GM19240 (cell line): ENCODE data around the gene STAC.
"Not testable (repeated sequence)": the region's sequence is repeated elsewhere in the genome, so short reads cannot be mapped to it uniquely, and the experiment has no call there.

ENCODE experiments used
- DNase-seq: peaks from one replicate; pipeline ENCODE4 v3.0.0; 2011; ENCODE audit warnings: low spot score; ENCODE audit not compliant: insufficient read length

STAC gene

DNA sequence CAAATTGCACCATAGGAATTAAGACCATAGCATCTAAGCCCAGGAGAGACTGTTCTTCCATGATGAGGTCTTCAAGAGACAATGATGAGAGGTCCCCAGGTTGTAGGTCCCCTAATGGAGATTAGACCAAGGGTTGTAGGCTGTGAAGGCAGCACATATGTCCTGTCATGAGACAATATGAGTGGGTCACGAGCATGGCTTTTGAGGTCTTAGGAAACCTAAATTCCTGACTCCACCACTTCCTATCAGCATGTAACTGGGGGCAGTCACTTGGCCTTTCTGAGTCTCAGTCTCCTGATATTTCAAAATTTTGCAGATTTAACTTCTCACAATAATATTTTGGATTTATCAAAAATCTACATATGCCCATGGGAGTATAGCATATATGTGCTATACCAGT lies 31.3 kb downstream of the STAC start:
- DNase-seq = no peak

DNA sequence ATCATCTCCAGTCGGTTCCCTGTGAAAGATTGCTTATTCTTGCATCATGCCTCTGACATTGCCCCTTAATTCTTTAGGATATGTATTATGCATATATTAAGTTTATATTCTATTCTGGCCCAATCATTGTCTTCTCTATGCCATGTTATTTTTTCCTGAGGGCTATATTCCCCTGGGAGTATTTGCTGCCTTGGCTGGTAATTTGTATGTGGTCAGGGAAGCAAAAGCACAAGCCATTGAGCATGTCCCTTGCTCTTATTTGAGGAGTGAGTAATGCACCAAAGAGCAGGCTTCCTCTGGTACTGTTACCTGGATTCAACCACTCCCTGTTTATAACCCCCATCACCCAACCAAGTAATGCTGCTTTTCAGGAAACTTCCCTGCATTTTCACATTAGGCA lies 36.3 kb downstream of the STAC start:
- DNase-seq = no peak

DNA sequence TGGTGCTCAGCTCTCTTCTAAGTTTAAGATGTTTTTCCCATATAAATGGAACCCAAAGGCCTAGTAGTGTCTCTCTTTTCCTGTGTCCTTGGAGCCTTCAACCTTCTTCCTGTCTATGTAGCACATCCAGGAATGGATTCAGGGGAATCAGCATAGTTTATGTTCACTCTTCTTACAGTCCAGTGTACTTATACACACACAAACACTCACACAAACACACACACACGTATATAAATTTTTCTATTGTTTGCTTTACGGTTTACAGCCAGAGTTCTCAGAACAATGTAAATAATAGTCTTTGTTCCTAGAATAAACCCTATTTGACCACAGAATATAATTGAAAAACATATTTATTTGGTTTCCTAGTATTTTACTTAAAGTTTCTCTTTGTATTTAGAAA lies 36.9 kb downstream of the STAC start:
- no peak for DNase-seq

DNA sequence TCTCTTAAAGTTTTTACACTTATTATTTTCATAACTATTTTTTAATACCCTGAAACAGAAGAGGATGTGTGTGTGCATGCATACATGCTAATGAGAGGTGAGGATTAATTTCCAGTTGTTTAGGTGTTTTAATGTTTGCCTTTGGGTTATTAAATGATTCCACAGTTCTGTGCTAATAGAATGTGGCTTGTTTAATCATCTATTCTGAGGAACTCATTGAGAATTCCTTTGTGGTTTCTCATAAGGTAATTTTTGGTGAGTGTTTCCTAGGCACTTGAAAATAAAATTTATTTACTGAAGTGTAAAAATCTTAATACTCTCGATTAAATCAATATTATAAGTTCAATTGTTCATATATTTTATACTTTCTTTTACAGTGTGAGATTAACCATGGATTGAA lies 38.0 kb downstream of the STAC start:
- DNase-seq = no peak

DNA sequence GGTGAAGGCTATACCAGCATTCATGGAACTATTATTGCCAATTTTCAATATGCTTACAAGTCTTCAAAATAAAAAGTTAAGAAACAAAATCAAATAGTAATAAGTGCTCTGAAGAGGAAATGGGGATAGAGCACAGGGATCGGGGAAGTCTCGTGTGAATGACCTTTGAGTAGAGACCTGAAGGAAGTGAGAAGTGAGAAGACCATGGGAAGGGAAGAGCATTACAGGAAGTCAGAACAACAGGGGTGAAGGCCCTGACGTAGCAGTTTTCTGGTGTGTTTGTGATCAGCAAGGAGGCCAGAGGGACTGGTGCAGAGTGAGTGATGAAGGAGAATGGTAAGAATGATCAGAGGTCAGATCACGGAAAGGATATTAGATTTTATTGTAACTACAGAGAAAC lies 48.1 kb downstream of the STAC start:
- no peak for DNase-seq

DNA sequence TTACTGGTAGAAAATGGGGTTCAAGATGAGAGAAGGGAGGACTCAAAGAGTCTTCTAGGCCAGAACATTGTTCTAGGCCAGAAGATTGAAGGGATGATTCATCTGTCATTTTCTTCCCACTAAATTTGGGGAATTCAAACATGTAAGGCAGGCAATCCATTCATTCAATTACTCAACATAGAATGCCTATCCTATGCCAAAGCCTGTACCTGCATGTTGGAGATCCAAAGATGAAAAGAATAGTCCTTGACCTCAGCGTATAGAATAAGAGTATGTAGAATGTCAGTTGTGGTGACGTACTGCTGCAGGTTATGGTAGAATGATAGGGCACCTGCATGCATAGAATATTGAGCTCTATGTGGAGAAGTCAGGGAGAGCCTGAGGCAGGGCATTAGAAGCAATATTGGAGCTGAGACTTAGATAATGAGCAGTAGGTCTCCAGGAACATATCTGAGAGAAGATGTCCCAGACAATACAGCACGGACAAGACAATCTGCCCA lies 49.7 kb downstream of the STAC start:
- DNase-seq = no peak

DNA sequence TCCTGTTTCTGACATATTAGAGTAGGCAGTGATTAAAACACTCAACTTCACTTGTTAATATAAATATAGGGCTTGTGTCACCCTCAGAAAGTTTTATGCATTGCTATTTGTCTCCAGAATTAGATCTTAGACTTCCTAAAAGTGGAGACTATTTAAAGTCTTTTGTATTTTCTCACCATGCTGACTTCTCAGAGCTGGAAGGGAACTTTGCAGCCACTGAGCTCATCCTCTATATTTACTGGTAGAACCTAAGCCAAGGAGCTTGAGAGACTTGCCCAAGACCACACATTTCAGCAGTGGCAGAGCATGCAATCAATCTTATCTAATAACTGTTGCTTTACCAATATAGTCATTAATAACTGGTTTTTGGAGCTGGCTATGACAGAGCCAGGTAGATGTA lies 53.2 kb downstream of the STAC start:
- DNase-seq = no peak

DNA sequence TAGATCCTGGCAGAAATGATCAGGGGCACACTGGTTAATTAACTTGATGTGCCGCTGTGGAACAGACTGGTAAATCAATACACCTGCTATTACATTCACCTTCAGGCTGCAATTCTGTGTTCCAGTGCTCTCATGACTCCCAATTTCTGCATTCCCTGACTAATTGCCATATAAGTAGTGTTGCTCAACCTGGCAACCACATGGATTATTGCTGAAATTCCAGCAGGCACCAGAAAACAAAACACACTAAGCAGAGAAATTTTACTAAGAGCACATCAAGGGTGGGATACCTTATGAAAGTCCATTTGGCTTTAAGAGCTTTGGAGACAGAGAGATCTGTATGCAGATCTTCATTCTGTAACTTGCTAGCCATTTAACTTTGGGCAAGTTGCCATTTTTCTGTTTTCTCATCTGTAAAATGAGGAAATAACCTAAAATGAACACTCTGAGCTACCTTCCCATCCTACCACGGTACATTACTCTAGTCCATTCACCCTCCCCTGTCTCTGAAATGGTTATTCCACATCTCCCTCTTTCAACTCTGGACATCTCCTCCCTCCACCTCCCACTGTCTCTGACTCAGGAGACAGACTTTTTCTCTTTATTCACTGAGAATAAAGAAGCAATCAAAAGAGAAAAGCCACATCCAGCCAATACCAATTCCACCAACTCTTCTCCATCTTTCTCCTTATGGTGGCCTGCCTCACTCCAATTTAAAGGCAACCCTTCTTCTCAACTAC lies 54.6 kb downstream of the STAC start:
- DNase-seq = no peak

DNA sequence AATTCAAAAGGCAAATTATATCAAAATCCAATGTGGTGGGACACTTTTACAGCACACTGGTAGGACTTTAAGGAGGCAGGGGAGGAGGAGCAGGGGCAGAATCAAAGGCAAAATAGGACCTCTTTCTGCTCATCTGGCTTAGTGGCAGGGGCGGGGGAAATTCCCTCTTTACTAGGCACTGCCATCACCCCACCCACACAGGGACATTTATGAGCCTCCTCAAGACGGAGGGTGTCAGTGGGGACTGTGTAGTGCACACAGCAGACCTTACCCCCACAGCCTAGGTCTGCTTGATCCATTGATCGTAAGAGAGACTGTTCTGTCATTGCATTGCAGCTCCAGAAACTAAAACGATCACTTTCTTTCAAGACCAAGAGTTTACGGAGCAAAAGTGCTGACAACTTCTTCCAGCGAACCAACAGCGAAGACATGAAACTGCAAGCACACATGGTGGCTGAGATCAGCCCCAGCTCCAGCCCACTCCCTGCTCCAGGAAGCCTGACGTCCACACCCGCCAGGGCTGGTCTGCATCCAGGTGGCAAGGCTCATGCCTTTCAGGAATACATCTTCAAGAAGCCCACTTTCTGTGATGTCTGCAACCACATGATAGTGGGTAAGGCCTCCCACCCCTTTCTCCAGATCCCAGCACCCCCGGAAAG lies 62.9 kb downstream of the STAC start:
- DNase-seq = no peak

DNA sequence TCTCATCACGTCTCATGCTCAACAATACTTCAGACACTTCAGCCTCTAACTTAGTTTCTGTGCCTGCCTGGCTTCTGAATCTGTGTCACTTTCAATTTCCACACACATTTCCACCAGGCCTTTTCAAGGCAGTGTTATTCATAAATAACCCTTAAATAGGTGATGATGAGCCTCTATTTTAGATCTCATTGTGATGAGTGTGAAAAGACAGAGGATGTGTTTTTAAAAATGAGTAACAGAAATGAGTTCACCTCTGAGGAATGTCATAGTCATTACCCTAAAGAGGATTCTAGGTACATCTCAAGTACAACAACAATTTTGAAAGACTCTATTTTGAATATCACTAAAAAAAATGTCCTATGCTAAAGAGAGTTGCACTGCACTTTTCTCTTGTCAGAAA lies 64.6 kb downstream of the STAC start:
- DNase-seq = no peak

DNA sequence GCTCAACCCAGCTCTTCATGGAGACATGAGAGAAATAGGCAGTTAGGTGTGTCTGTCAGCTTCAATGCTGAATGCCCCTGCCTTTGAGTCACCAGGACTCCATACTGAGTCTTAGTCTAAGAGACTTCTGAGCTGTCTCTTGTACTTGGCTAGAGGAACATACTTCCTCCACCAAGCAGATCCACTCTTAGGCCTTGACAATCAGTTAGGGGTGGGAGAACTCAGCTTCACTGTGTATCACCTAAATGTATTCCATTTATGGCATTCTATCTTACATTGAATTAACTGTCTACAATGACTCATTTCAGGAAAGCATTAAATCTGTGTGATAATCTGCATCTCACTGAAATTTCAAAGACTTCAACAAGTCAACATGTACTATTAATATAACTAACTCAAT lies 66.0 kb downstream of the STAC start:
- DNase-seq = no peak

DNA sequence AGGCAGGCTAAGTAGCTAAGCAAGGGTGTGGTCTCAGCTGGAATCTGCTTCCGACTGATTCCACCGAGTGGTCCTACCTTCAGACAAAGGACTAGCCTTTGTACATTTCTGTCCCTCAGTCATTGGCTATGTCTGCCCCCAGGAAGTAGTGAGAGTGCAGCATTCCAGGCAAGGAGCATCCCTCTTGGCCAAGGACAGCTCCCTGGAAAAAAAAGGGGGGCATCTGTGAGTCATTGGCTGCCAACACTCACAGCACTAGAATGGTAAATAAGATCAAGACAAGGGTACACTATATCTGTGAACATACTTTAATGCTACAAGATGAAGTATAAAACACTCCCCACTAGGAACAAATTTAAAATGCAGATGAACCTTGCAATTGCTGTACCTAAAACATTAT lies 66.8 kb downstream of the STAC start:
- no peak for DNase-seq

DNA sequence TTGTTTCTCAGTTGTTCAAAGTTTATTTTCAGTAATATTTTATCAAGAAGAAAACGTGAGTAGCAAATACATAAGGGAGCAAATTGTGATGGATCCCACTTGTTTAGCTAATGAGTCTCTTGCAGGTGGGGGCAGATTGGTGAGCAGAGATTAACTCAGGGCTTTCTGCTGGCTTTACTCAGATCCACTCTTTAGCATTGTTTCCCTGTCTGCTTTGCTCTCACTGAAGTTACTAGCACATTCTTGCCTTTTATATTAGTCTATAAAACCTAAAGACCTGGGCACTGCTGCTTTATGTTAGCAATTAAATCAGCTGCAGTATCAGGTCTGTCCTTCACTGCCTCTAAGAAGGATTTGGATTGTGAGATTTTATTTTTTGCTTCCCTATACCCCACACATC lies 71.5 kb downstream of the STAC start:
- no peak for DNase-seq

DNA sequence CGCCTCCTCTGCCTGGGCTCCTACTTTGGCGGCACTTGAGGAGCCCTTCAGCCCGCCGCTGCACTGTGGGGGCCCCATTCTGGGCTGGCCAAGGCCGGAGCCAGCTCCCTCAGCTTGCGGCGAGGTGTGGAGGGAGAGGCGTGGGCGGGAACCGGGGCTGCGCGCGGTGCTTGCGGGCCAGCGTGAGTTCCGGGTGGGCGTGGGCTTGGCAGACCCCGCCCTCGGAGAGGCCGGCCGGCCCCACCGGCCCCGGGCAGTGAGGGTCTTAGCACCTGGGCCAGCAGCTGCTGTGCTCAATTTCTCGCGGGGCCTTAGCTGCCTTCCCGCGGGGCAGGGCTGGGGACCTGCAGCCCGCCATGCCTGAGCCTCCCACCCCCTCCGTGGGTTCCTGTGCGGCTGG lies 72.9 kb downstream of the STAC start:
- not testable (repeated sequence) for DNase-seq

DNA sequence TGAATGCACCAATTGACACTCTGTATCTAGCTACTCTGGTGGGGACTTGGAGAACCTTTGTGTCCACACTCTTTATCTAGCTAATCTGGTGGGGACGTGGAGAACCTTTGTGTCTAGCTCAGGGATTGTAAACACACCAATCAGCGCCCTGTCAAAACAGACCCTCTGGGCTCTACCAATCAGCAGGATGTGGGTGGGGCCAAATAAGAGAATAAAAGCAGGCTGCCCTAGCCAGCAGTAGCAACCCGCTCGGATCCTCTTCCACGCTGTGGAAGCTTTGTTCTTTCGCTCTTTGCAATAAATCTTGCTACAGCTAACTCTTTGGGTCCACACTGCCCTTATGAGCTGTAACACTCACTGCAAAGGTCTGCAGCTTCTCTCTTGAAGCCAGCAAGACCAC lies 73.6 kb downstream of the STAC start:
- DNase-seq = not testable (repeated sequence)

DNA sequence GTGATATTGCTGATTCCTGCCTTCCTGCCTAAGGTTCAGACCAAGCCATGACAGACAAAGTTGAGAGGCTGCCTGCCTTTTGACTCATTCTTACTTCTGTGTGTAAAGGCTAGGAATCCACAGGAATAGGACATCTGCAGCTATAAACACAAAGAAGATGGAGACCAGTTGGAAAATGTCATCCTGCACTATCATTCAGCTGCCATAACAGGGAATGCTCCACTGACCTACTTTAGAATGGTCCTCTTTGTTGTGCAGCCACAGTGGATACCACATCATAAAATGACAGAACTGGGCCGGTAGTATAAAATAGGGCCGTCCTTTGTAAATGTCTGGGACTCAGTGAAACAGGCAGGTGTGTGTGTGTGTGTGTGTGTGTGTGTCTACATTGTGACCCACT lies 75.1 kb downstream of the STAC start:
- no peak for DNase-seq

DNA sequence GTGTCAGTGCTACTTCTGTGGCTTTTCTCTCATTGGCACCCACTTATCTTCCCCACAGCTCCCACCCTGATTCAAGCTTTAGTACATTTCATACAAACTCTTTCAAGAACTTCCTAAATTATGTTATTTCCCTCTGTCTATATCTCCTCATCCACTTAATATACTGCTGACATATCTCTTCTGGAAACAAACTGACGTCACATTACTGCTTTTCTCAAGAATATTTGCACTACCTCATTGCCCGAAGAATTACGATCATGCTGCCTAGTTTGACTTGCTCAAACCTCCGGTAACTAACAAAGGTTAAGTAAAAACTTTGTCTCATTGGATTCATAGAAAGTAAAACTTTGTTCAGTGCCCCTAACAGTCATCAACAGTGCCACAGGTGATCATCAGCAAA lies 76.5 kb downstream of the STAC start:
- no peak for DNase-seq

DNA sequence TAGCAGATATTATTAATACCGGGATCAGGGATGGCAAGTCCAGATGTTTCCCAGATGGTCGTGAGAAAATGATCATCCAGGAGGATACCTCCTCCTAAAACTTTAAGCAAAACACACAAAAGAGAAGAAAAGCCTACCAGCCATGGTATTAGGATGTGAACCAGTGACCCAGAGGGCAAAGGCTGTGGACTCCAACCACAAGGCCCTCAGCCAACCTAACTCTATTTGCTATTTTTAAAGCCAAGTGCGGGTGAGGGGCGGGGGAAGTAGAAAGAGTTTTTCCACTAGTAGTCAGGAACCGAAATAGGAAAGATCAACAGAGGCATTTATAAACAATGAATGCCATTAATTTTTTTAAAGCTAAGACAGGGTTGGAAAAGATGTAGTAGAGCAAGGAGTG lies 77.4 kb downstream of the STAC start:
- no peak for DNase-seq

DNA sequence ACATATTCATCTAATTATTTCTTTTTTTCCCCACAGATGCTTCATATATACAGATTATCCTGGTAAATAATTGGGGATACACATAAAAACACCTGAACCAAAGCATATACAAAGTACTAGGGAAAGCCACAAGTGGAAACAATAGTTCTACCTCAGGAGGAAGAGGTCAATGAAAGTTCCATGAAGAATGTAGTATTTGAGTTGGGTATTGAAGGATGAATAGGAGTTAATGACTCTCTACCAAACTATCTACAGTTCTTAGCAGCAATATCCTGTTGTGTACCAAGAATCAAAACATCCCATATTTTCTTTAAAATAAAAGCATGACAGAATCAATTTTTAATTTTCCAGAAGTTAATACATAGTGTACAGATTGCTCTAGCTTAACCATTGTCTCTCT lies 78.9 kb downstream of the STAC start:
- DNase-seq = no peak

DNA sequence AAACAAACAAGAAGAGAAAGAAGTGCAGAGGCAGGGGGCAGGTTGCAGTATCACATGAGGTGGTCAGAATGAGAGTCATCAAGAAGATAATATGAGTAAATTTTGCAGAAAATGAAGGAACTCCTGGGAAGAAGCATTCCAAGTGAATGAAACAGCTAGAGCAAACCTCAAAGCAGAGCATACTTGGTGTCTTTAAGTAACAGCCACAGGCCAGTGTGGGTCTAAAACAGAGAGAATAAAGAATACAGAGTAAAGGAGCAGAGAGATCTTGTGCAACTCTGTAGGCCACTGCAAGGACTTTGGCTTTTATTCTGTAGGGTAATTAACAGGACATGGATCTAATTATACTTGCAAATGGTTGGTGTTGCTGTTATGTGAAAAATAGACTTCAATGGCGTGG lies 81.3 kb downstream of the STAC start:
- no peak for DNase-seq

DNA sequence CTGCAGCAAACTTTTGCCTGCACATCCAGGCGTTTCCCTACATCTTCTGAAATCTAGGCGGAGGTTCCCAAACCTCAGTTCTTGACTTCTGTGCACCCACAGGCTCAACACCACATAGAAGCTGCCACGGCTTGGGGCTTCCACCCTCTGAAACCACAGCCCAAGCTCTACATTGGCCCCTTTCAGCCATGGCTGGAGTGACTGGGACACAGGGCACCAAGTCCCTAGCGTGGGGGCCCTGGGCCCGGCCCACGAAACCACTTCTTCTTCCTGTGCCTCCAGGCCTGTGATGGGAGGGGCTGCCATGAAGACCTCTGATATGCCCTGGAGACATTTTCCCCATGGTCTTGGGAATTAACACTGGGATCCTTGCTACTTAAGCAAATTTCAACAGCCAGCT lies 91.7 kb downstream of the STAC start:
- DNase-seq = not testable (repeated sequence)

DNA sequence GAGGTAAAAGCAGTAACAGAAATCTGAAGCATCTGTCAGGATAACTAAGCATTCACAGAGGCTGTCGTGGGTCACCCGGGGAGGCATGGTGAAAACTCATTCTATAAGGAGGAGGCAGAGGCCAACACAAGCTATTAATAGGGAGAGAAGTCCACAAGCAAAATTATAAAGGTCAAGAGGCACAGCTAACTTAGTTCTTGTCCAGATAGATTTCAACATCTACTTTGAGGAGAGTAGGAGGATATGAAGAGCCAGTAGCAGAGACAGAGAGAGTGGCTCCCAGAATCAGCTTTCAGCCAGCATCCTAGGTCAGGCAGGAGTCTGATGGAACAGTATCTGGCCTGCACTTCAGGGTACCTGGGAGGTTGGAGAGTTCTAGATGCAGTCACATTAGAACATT lies 95.3 kb downstream of the STAC start:
- no peak for DNase-seq

DNA sequence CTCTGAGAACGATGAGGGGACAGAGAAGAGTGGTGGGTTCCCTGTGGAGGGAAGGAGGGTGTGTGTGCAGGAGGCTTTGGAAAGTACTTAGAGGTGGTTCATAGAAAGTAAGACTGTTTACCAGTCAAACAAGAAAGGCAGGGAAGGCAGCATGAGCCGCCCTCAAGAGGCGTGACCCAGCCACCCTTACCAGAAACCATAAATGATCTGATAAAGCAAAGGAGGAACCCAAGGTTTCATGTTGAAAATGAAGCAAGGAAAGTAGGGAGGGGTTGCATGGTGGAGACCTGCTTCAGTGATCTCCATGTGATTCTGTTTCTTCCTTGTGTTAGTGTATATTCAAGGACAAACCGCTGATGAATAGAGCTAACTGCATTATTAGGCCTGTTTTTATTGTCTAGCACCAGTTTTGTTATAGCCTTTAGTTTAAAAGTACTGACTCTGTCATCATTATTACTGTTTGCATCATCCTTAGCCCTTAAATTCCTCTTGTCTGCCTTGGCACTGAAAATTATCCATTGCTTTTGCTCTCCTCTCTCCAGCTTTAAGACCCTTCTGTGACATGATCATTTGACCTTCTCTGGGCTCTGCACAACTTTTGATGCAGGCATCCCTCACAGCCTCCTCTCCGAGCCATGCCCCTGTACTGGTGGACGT lies 96.1 kb downstream of the STAC start:
- DNase-seq = no peak
